OCI-LY1 (cell line): ENCODE data around the gene MYO1A.

Experiments used
- H2AFZ ChIP-seq: fragments of 200-600 bp; sonication (generic), shearing (Covaris generic); 2 replicates; pipeline ENCODE4 v1.6.0; 2014; ENCODE audit warnings: antibody characterized with exemption, mild to moderate bottlenecking, low read length
- H3F3A ChIP-seq: fragments of 200-600 bp; sonication (generic), shearing (Covaris generic); 2 replicates; pipeline ENCODE4 v1.6.0; 2014; ENCODE audit warnings: mild to moderate bottlenecking, antibody characterized with exemption, low read length, moderate library complexity; ENCODE audit not compliant: insufficient read depth
- H3K27ac ChIP-seq: fragments of 200-600 bp; sonication (generic); 2 replicates; pipeline ENCODE4 v1.5.1; 2014; ENCODE audit warnings: low read length, mixed run types, mild to moderate bottlenecking, low read depth; ENCODE audit not compliant: poor library complexity, severe bottlenecking
- H3K27me3 ChIP-seq: fragments of 200-600 bp; sonication (generic); 2 replicates; pipeline ENCODE4 v1.6.0; 2014; ENCODE audit warnings: antibody characterized with exemption, mild to moderate bottlenecking, low read length, moderate library complexity; ENCODE audit not compliant: insufficient read depth
- H3K36me3 ChIP-seq: fragments of 200-600 bp; sonication (generic); 2 replicates; pipeline ENCODE4 v1.6.1; 2014; ENCODE audit warnings: mild to moderate bottlenecking, antibody characterized with exemption, low read length, moderate library complexity, mixed read lengths; ENCODE audit not compliant: insufficient read depth
- H3K4me1 ChIP-seq: fragments of 200-600 bp; sonication (generic); 2 replicates; pipeline ENCODE4 v1.5.1; 2014; ENCODE audit warnings: mild to moderate bottlenecking, low read length, moderate library complexity; ENCODE audit not compliant: insufficient read depth, severe bottlenecking
- H3K4me2 ChIP-seq: fragments of 200-600 bp; sonication (generic), shearing (Covaris generic); 2 replicates; pipeline ENCODE4 v1.6.1; 2014; ENCODE audit warnings: low read length
- H3K4me3 ChIP-seq: fragments of 200-600 bp; sonication (generic); 2 replicates; pipeline ENCODE4 v1.5.1; 2014; ENCODE audit warnings: low read length, low read depth, mild to moderate bottlenecking, mixed read lengths; ENCODE audit not compliant: poor library complexity, severe bottlenecking
- H3K79me2 ChIP-seq: fragments of 200-600 bp; shearing (Covaris generic); 2 replicates; pipeline ENCODE4 v1.6.1; 2016; ENCODE audit warnings: mixed run types, low read length, mixed read lengths; ENCODE audit not compliant: insufficient read depth
- H3K9ac ChIP-seq: fragments of 200-600 bp; sonication (generic), shearing (Covaris generic); 2 replicates; pipeline ENCODE4 v1.6.1; 2014; ENCODE audit warnings: mild to moderate bottlenecking, low read length, mixed read lengths
- H3K9me2 ChIP-seq: fragments of 200-600 bp; sonication (generic), shearing (Covaris generic); 2 replicates; pipeline ENCODE4 v1.6.1; 2014; ENCODE audit warnings: low read depth, mild to moderate bottlenecking, low read length, mixed read lengths
- H3K9me3 ChIP-seq: fragments of 200-600 bp; shearing (Covaris generic); 2 replicates; pipeline ENCODE4 v1.6.1; 2014; ENCODE audit warnings: low read length, mixed read lengths
- H4K20me1 ChIP-seq: fragments of 200-600 bp; sonication (generic), shearing (Covaris generic); 2 replicates; pipeline ENCODE4 v1.6.0; 2016; ENCODE audit warnings: mild to moderate bottlenecking, low read length; ENCODE audit not compliant: insufficient read depth
- CTCF ChIP-seq: fragments of 200-600 bp; sonication (generic), shearing (Covaris generic); IDR thresholded peaks from 2 replicates; pipeline ENCODE4 v1.5.1; 2017; ENCODE audit warnings: mild to moderate bottlenecking, antibody characterized with exemption, low read length, moderate library complexity, mixed read lengths
- EZH2 ChIP-seq: fragments of 200-600 bp; sonication (generic), shearing (Covaris generic); IDR thresholded peaks from 2 replicates; pipeline ENCODE4 v1.8.0; 2017; ENCODE audit warnings: borderline replicate concordance, mixed run types, mild to moderate bottlenecking, antibody characterized with exemption, low read length, moderate library complexity, mixed read lengths

MYO1A gene

GRCh38 chr12:57072661-57073060 lies 22.7 kb upstream of the MYO1A start:
- H3K79me2 ChIP-seq: peaks cover 15% of the 10 kb centered on the region
- peak overlapping the region; percentile 49 for H3K4me2 ChIP-seq
- no peaks in the 10 kb centered on the region for H3F3A ChIP-seq
- H2AFZ ChIP-seq: no peak overlapping the region
- TF ChIP-seq CTCF: no peak
- no peak for TF ChIP-seq EZH2
- H3K36me3 ChIP-seq: peaks cover 66% of the 10 kb centered on the region
- H3K9me3 ChIP-seq: no peaks in the 10 kb centered on the region
- H3K27me3 ChIP-seq: no peaks in the 10 kb centered on the region
- no peaks in the 10 kb centered on the region for H4K20me1 ChIP-seq
- H3K4me1 ChIP-seq: peaks cover 30% of the 10 kb centered on the region
- H3K27ac ChIP-seq: peak overlapping the region; percentile 68
- H3K4me3 ChIP-seq: peak overlapping the region; percentile 29
- H3K9ac ChIP-seq: peak overlapping the region; percentile 38
- no peaks in the 10 kb centered on the region for H3K9me2 ChIP-seq

GRCh38 chr12:57069523-57069922 lies 19.6 kb upstream of the MYO1A start:
- no peaks in the 10 kb centered on the region for H3K27me3 ChIP-seq
- H3K9me2 ChIP-seq: no peaks in the 10 kb centered on the region
- H3K27ac ChIP-seq: peak overlapping the region; percentile 64
- no peaks in the 10 kb centered on the region for H4K20me1 ChIP-seq
- H3K4me1 ChIP-seq: peaks cover 34% of the 10 kb centered on the region
- TF ChIP-seq EZH2: no peak
- TF ChIP-seq CTCF: peak; percentile 86
- no peak overlapping the region for H3K4me2 ChIP-seq
- no peaks in the 10 kb centered on the region for H3K9me3 ChIP-seq
- H2AFZ ChIP-seq: no peak overlapping the region
- H3K9ac ChIP-seq: no peak overlapping the region; the same call in 1 of the 2 replicates
- peaks cover 1% of the 10 kb centered on the region for H3F3A ChIP-seq
- no peak overlapping the region for H3K4me3 ChIP-seq
- H3K36me3 ChIP-seq: peaks cover 82% of the 10 kb centered on the region
- H3K79me2 ChIP-seq: peaks cover 6% of the 10 kb centered on the region; the same call in 1 of the 2 replicates

DNA sequence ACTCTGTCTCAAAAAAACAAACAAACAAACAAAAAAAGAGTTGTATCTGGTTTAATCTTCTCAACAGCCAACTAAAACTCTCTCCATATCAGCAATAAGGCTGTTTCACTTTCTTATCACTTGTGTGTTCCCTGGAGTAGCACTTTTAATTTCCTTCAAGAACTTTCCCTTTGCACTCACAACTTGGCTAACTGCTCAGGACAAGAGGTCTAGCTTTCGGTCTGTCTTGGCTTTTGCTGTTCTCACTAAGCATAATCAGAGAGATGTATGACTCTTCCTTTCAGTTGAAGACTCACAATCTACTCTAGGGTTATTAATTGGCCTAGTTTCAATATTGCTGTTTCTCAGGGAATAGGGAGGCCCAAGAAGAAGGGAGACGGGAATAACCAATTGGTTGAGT lies 16.3 kb upstream of the MYO1A start:
- Histone ChIP-seq H3K27ac (no peak overlapping the region), H3K27me3 (no peaks in the 10 kb centered on the region), H3K4me1 (peaks cover 24% of the 10 kb centered on the region), H3K36me3 (peaks cover 89% of the 10 kb centered on the region), H4K20me1 (no peaks in the 10 kb centered on the region), H3K9ac (no peak overlapping the region), H3K4me2 (no peak overlapping the region), H3F3A (peaks cover 15% of the 10 kb centered on the region), H3K9me3 (no peaks in the 10 kb centered on the region), H3K9me2 (no peaks in the 10 kb centered on the region), H2AFZ (no peak overlapping the region), H3K4me3 (no peak overlapping the region), H3K79me2 (no peaks in the 10 kb centered on the region)
- no peak for TF ChIP-seq EZH2
- no peak for TF ChIP-seq CTCF
